Omental fat pad (tissue), 4 donors: ENCODE results near the gene MECR. TPM values are rescaled to one million over a fixed set of nuclear protein-coding genes. Genes with fewer than 3 reads are reported as not detected.
A peak's percentile ranks its signal among the peaks of the same experiment; 100 is the strongest.

ENCODE experiments used
- ATAC-seq: fragments of 150-250 bp; one replicate; pipeline ENCODE4 v1.9.1; 2016; ENCODE audit warnings: mild to moderate bottlenecking, moderate library complexity; ENCODE audit not compliant: low FRiP score
- DNase-seq: peaks from one replicate; pipeline ENCODE4 v3.0.0-alpha.2; 2019; ENCODE audit warnings: low spot score
- CTCF ChIP-seq, 3 donors: fragments of 450-650 bp; IDR thresholded peaks; one replicate each; pipeline ENCODE4 v1.5.1; 2016 to 2017; ENCODE audit warnings: antibody characterized with exemption in 3 of 3, mild to moderate bottlenecking in 3 of 3, moderate library complexity in 2 of 3
- total RNA-seq, 4 donors: library from RNA; depleted of rRNA; stranded (reverse); fragments of >200 nt; gene quantifications; one replicate each; pipeline ENCODE4 v1.1.0, GENCODE V29; 2016

Gene MECR
- total RNA-seq, 4 donors from 2014 or later, result 18.0 to 29.4 (median 20.8) TPM

GRCh38 chr1:29260531-29260930 lies 29.8 kb upstream of the MECR start:
- ATAC-seq (no peak), DNase-seq (no peak)
- TF ChIP-seq CTCF (IDR thresholded peaks at IDR 0.05), result no peak

GRCh38 chr1:29259802-29260441 lies 29.2 kb upstream of the MECR start:
- peak; percentile 74 for ATAC-seq
- no peak for TF ChIP-seq CTCF (IDR thresholded peaks at IDR 0.05)
- DNase-seq, result no peak

GRCh38 chr1:29258976-29259801 lies 28.5 kb upstream of the MECR start:
- ATAC-seq (peak; percentile 7), DNase-seq (no peak)
- TF ChIP-seq CTCF (IDR thresholded peaks at IDR 0.05), result no peak

GRCh38 chr1:29258189-29258975 lies 27.6 kb upstream of the MECR start:
- DNase-seq, result no peak
- TF ChIP-seq CTCF (IDR thresholded peaks at IDR 0.05), result no peak
- no peak for ATAC-seq

- ATAC-seq (no peak), DNase-seq (no peak)
- no peak for TF ChIP-seq CTCF (IDR thresholded peaks at IDR 0.05)
These were observed 26.5 kb upstream of the MECR start for GRCh38 chr1:29256979-29257804.

- TF ChIP-seq CTCF (IDR thresholded peaks at IDR 0.05), result no peak
- DNase-seq (no peak), ATAC-seq (no peak)
These were observed 25.7 kb upstream of the MECR start for GRCh38 chr1:29256394-29256793.
